H1 (cell line): Measurements from ENCODE around the gene UPK2. TPM values are rescaled to one million over a fixed set of nuclear protein-coding genes. Genes with fewer than 3 reads are reported as not detected.
A peak's percentile ranks its signal among the peaks of the same experiment; 100 is the strongest.

ENCODE experiments used
- ASH2L ChIP-seq: fragments of 200-600, 300-600 bp; sonication (generic); IDR thresholded peaks from one replicate; pipeline ENCODE4 v1.7.1; 2017; ENCODE audit warnings: low read length
- BACH1 ChIP-seq: IDR thresholded peaks from 2 replicates; pipeline ENCODE4 v1.6.1; 2012; ENCODE audit warnings: low read length, improper control_type of control experiment
- CHD1 ChIP-seq: IDR thresholded peaks from 2 replicates; pipeline ENCODE4 v1.6.1; 2012; ENCODE audit warnings: low read depth, low read length, improper control_type of control experiment
- CHD2 ChIP-seq: IDR thresholded peaks from 2 replicates; pipeline ENCODE4 v1.6.1; 2012; ENCODE audit warnings: low read length, improper control_type of control experiment
- GTF2F1 ChIP-seq: IDR thresholded peaks from 2 replicates; pipeline ENCODE4 v1.6.1; 2012; ENCODE audit warnings: low read depth, low read length, improper control_type of control experiment, borderline replicate concordance
- KDM5A ChIP-seq: fragments of 200-600 bp; IDR thresholded peaks from 2 replicates; pipeline ENCODE4 v1.7.1; 2012; ENCODE audit warnings: mild to moderate bottlenecking, low read length, inconsistent platforms, mixed read lengths
- MAX ChIP-seq: IDR thresholded peaks from 2 replicates; pipeline ENCODE4 v1.6.1; 2012; ENCODE audit warnings: inconsistent platforms
- NRF1 ChIP-seq: IDR thresholded peaks from 2 replicates; pipeline ENCODE4 v1.6.1; 2011; ENCODE audit warnings: mild to moderate bottlenecking, low read depth, low read length, improper control_type of control experiment
- PHF8 ChIP-seq: fragments of 200-600 bp; sonication (generic); conservative IDR thresholded peaks from 2 replicates; pipeline ENCODE4 v1.7.1; 2012; ENCODE audit warnings: low read depth, mild to moderate bottlenecking, inconsistent platforms, low read length, moderate library complexity
- RBBP5 ChIP-seq: IDR thresholded peaks from 2 replicates; pipeline ENCODE4 v1.7.1; 2012; ENCODE audit warnings: low read depth, mild to moderate bottlenecking, inconsistent platforms, low read length, moderate library complexity, borderline replicate concordance
- RFX5 ChIP-seq: IDR thresholded peaks from 2 replicates; pipeline ENCODE4 v1.6.1; 2011; ENCODE audit warnings: low read depth, low read length, improper control_type of control experiment, borderline replicate concordance
- RXRA ChIP-seq: IDR thresholded peaks from 2 replicates; pipeline ENCODE4 v1.6.1; 2011; ENCODE audit warnings: low read depth, mild to moderate bottlenecking, low read length, moderate library complexity; ENCODE audit not compliant: insufficient read depth
- SAP30 ChIP-seq: fragments of 300-600 bp; sonication (generic); IDR thresholded peaks from 2 replicates; pipeline ENCODE4 v1.7.1; 2012; ENCODE audit warnings: low read length, moderate library complexity, mild to moderate bottlenecking, inconsistent platforms; ENCODE audit not compliant: insufficient read depth, insufficient replicate concordance
- SIN3A ChIP-seq, 2 experiments: IDR thresholded peaks in 1 of 2; conservative IDR thresholded peaks in 1 of 2; 2 replicates each; pipeline ENCODE4 v1.6.1; 2011 to 2012; ENCODE audit warnings: low read length in 2 of 2, improper control_type of control experiment in 1 of 2, low read depth in 1 of 2, mild to moderate bottlenecking in 1 of 2
- SP1 ChIP-seq: IDR thresholded peaks from 2 replicates; pipeline ENCODE4 v1.6.1; 2011; ENCODE audit warnings: low read depth, low read length
- TEAD4 ChIP-seq: IDR thresholded peaks from 2 replicates; pipeline ENCODE4 v1.6.1; 2012; ENCODE audit warnings: low read depth, low read length, inconsistent platforms, mixed read lengths
- USF2 ChIP-seq: IDR thresholded peaks from 2 replicates; pipeline ENCODE4 v1.6.1; 2011; ENCODE audit warnings: low read length, improper control_type of control experiment
- polyA plus RNA-seq, 7 experiments: library from polyadenylated mRNA; depleted of rRNA in 3 of 7; stranded (reverse) in 5 of 7; unstranded in 2 of 7; fragments of >200 nt in 5 of 7; fragments of 200-250 nt in 2 of 7; gene quantifications; 1 replicate in 5 of 7; 2 replicates in 1 of 7; 4 replicates in 1 of 7; pipeline versions ENCODE4 v1.2.1 to v1.2.3, GENCODE V29; 2011 to 2013; ENCODE audit warnings: missing spikeins in 2 of 7, mixed read lengths in 2 of 7
- total RNA-seq: library from RNA; stranded (reverse); fragmentation: NEBNext Ultra II Directional; extraction: Animal tissue kit (Norgen Biotek cat#: 25700); gene quantifications from 2 replicates; pipeline ENCODE4 v1.2.1, GENCODE V29; 2021
- TF ChIP-seq, protein P1 (sequence below): IDR thresholded peaks from 2 replicates; pipeline ENCODE4 v1.6.1; 2011; ENCODE audit warnings: low read depth, mild to moderate bottlenecking, low read length; ENCODE audit not compliant: insufficient read depth

Gene UPK2
- total and polyA plus RNA-seq, 2 of the 8 experiments (the other 6 are each of a cell fraction or from before 2014, with no cell fraction given) = 0.76 TPM; not detected in 1

DNA sequence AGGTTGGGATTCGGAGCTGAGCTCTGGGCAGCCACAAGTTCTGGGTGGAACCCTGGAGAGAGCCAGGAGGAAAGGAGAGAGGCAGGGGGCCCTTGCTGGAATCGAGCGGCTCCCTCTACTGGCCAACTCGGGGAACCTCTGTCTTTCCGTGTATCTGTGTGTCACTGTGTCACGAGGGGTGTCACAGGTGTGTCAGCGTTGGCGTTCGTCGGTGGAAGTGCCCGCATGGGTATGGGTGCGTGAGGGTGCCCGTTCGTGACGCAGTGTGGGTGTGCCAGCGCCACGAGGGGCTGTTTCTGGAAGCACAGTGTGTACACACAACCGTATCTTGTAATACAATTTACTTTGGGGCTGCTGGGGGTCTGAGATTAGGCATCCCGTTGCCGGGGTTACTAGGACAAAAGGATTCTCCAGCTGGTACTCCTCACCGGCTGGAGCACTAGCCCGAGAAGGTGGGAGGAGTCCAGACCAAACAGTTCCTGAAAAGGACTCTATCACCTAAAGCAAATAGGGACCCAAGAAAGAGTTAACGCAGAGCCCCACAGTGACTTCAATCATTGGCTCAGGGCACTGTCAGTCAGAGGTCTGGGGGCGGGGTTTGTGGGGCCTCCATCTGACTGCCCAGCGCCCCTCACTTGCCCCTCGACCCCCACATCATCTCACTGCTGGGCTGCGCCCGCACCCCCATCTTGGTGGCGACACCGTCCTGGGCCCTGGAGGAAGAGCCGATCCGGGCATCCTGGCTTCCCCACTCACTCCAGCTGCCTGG lies 27.8 kb upstream of the UPK2 start (continued):
- TF ChIP-seq SAP30 = peak; percentile 61
- TF ChIP-seq CHD2 = 0 out of 2 replicates have a peak, but pooled peaks have one; percentile 62
- 0 out of 2 replicates have a peak, but pooled peaks have one; percentile 19 for TF ChIP-seq RBBP5
- 0 out of 2 replicates have a peak, but pooled peaks have one; percentile 11 for TF ChIP-seq KDM5A
- peak; percentile 65; the same call in 1 of the 2 replicates for TF ChIP-seq BACH1
- TF ChIP-seq TEAD4 = 0 out of 2 replicates have a peak, but pooled peaks have one; percentile 28
- 0 out of 2 replicates have a peak, but pooled peaks have one; percentile 33 for TF ChIP-seq MAX
- peak; percentile 50 for TF ChIP-seq ASH2L
- TF ChIP-seq PHF8 = no peak
- no peak for TF ChIP-seq GTF2F1
- no peak for TF ChIP-seq NRF1
- TF ChIP-seq CHD1 = no peak
- TF ChIP-seq RFX5 = no peak
- peak; percentile 95 for TF ChIP-seq SP1
- peak; percentile 54; the same call in 1 of the 2 replicates for TF ChIP-seq USF2
- peak in 1 of 2 experiments; percentile 92; a peak in 3 of 4 replicates for TF ChIP-seq SIN3A (conservative IDR thresholded peaks at IDR 0.05 in 1 of 2, IDR thresholded peaks at IDR 0.05 in 1 of 2; ENCODE audit: low read depth in 1 of 2, low read length in 2 of 2)
- TF ChIP-seq, protein P1, sequence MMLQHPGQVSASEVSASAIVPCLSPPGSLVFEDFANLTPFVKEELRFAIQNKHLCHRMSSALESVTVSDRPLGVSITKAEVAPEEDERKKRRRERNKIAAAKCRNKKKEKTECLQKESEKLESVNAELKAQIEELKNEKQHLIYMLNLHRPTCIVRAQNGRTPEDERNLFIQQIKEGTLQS = 0 out of 2 replicates have a peak, but pooled peaks have one; percentile 30
- TF ChIP-seq RXRA = no peak
